Natural killer cell (primary cell): ENCODE results near the gene GALNT9. TPM values are rescaled to one million over a fixed set of nuclear protein-coding genes. Genes with fewer than 3 reads are reported as not detected.

Source experiments
- ATAC-seq, 3 donors: fragments of 150-1000 bp in 2 of 3; fragments of 200-7000 bp in 1 of 3; cut with Tn5 transposase; 1 replicate in 1 of 3; 2 replicates in 2 of 3; pipeline ENCODE4 v1.10.0; 2021; ENCODE audit warnings: mild to moderate bottlenecking in 2 of 3, moderate library complexity in 2 of 3
- DNase-seq, 2 donors: peaks; one replicate each; pipeline versions ENCODE4 v3.0.0 to v3.0.0-alpha.2; 2013 to 2021; ENCODE audit warnings: mixed read lengths in 1 of 2
- H3K27ac ChIP-seq: one replicate; pipeline ENCODE4 v1.5.1; 2013; ENCODE audit warnings: mild to moderate bottlenecking, low read length
- H3K27me3 ChIP-seq: one replicate; pipeline ENCODE4 v1.6.1; 2013; ENCODE audit warnings: low read length; ENCODE audit not compliant: control insufficient read depth, insufficient read depth
- H3K36me3 ChIP-seq: one replicate; pipeline ENCODE4 v1.6.1; 2013; ENCODE audit warnings: low read length; ENCODE audit not compliant: control insufficient read depth, insufficient read depth
- H3K4me1 ChIP-seq: one replicate; pipeline ENCODE4 v1.6.1; 2013; ENCODE audit warnings: low read length; ENCODE audit not compliant: control insufficient read depth, insufficient read depth
- H3K4me3 ChIP-seq: one replicate; pipeline ENCODE4 v1.5.1; 2013; ENCODE audit warnings: low read length
- H3K9me3 ChIP-seq: one replicate; pipeline ENCODE4 v1.6.1; 2013; ENCODE audit warnings: low read length; ENCODE audit not compliant: control insufficient read depth, insufficient read depth
- H3K27ac Mint-ChIP-seq, 2 donors: one replicate each; pipeline ENCODE4 v1.8.0; 2022; ENCODE audit warnings: mild to moderate bottlenecking in 2 of 2, mixed read lengths in 2 of 2, moderate library complexity in 1 of 2
- H3K27me3 Mint-ChIP-seq, 2 donors: one replicate each; pipeline ENCODE4 v1.8.0; 2022; ENCODE audit warnings: low read depth in 2 of 2, mixed read lengths in 2 of 2
- H3K36me3 Mint-ChIP-seq: one replicate; pipeline ENCODE4 v1.8.0; 2022; ENCODE audit warnings: mixed read lengths
- H3K4me1 Mint-ChIP-seq, 2 donors: one replicate each; pipeline ENCODE4 v1.8.0; 2022; ENCODE audit warnings: mixed read lengths in 2 of 2
- H3K4me3 Mint-ChIP-seq: one replicate; pipeline ENCODE4 v1.8.0; 2022; ENCODE audit warnings: mild to moderate bottlenecking, moderate library complexity, mixed read lengths
- H3K9me3 Mint-ChIP-seq, 2 donors: one replicate each; pipeline ENCODE4 v1.8.0; 2022; ENCODE audit warnings: mixed read lengths in 2 of 2
- CTCF ChIP-seq: fragments of 200-600 bp; IDR thresholded peaks from one replicate; pipeline ENCODE4 v1.8.0; 2022; ENCODE audit warnings: antibody characterized with exemption
- WGBS: methylation state at CpG from one replicate; pipeline ENCODE4 v1.1.7; 2013; ENCODE audit warnings: missing lambda C conversion rate; ENCODE audit not compliant: insufficient coverage; 5-methylcytosine and 5-hydroxymethylcytosine counted together
- intact Hi-C: fragments of 100-400 bp; cut with micrococcal nuclease; formaldehyde crosslinking; loops from one replicate; pipeline ENCODE4 v1.14.2; 2022
- total RNA-seq, 4 donors: library from RNA; stranded (reverse); fragments of 120-200 nt in 1 of 4; gene quantifications; one replicate each; pipeline versions ENCODE4 v1.2.3 to v1.2.4, GENCODE V29; 2013 to 2022

The GALNT9 gene
- total RNA-seq, 3 donors from 2014 or later (not counting 1 experiment from before 2014, with no cell fraction given) = not detected

DNA sequence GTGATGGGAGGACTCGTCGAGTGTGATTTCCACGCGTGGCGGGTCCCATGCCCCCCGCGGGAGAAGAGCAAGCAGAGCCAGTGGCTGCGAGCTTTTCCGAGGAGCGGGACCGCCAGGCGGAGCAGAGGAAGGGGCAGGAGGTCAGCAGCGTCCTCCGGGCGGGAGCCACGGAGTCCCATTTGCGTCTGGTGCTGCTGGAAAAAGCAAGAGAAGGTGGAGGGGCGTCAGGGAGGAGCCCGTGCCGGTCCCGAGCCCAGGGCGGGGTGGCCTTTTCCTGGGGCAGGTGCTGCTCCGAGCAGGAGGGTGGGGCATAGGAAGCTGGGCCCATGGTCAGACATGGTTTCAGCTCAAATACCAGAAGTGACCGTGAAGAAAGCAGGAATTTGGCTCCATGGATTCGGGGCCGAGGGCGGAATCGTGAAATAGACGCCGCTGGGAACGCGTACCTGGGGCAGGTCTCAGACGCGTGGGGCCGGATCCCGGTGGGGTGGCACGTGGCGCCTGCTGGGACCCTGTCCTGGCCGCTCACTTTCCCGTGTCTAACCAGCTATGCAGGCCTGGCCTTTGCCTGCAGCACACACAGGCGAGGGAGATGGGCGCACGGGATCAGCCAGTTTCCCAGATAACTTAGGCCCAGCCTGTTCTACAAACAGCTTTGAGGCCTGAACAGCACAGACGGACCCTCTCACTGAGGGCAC, 60.0 kb downstream of the GALNT9 start:
- 88% methylated on average over 44 of the region's 44 CpGs for WGBS
- no peak for ATAC-seq
- TF ChIP-seq CTCF = no peak
- Mint-ChIP-seq H3K4me3 (no peak overlapping the region), H3K27ac (no peak overlapping the region), H3K4me1 (no peaks in the 10 kb centered on the region), H3K9me3 (no peaks in the 10 kb centered on the region), H3K36me3 (no peaks in the 10 kb centered on the region), H3K27me3 (no peaks in the 10 kb centered on the region)
- H3K27me3 ChIP-seq = no peaks in the 10 kb centered on the region
- no peaks in the 10 kb centered on the region for H3K4me1 ChIP-seq
- H3K9me3 ChIP-seq = no peaks in the 10 kb centered on the region
- no peak for DNase-seq
- H3K4me3 ChIP-seq = no peak overlapping the region
- no peak overlapping the region for H3K27ac ChIP-seq
- intact Hi-C loops = no loop called here
- H3K36me3 ChIP-seq = no peaks in the 10 kb centered on the region

DNA sequence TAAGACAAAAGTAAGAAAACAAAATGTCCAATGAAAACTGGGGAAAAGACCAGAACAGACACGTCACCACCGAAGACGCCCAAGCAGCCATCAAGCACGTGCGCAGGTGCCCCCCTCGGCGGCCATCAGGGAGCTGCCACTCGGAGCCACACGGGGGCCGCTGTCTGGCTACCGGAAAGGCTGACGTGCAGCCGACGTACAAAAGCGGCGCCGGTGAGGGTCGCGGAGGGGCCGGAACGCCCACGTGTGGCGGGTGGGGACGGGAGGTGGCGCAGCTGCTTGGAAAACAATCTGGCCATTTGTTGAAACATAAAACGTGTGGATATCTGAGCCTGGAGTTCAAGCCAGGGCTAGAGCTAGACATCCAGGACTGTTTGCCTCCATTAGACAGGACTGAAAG, 60.7 kb downstream of the GALNT9 start:
- H3K4me3 ChIP-seq = no peak overlapping the region
- DNase-seq (no peak), ATAC-seq (no peak)
- H3K4me1 Mint-ChIP-seq = no peaks in the 10 kb centered on the region
- H3K36me3 Mint-ChIP-seq = no peaks in the 10 kb centered on the region
- no peaks in the 10 kb centered on the region for H3K36me3 ChIP-seq
- H3K27ac ChIP-seq = no peak overlapping the region
- H3K27me3 ChIP-seq = no peaks in the 10 kb centered on the region
- TF ChIP-seq CTCF = no peak
- 84% methylated on average over 26 of the region's 26 CpGs for WGBS
- no peaks in the 10 kb centered on the region for H3K27me3 Mint-ChIP-seq
- H3K4me1 ChIP-seq = no peaks in the 10 kb centered on the region
- H3K27ac Mint-ChIP-seq = no peak overlapping the region
- no peaks in the 10 kb centered on the region for H3K9me3 ChIP-seq
- intact Hi-C loops = no loop called here
- no peak overlapping the region for H3K4me3 Mint-ChIP-seq
- H3K9me3 Mint-ChIP-seq = no peaks in the 10 kb centered on the region

GRCh38 chr12:132267873-132268272, 61.5 kb downstream of the GALNT9 start:
- WGBS = 96% methylated on average over 10 of the region's 10 CpGs
- intact Hi-C loops = no loop called here
- H3K27ac Mint-ChIP-seq = no peak overlapping the region

More at GRCh38 chr12:132267873-132268272, 61.5 kb downstream of the GALNT9 start:
- H3K9me3 ChIP-seq = no peaks in the 10 kb centered on the region
- H3K36me3 Mint-ChIP-seq = no peaks in the 10 kb centered on the region
- DNase-seq = no peak
- no peaks in the 10 kb centered on the region for H3K36me3 ChIP-seq
- no peaks in the 10 kb centered on the region for H3K4me1 Mint-ChIP-seq
- H3K27me3 Mint-ChIP-seq = no peaks in the 10 kb centered on the region
- no peak for TF ChIP-seq CTCF
- no peaks in the 10 kb centered on the region for H3K9me3 Mint-ChIP-seq
- ATAC-seq = peak in 1 of 3 donors; percentile 11
- no peaks in the 10 kb centered on the region for H3K27me3 ChIP-seq
- H3K4me1 ChIP-seq = no peaks in the 10 kb centered on the region
- no peak overlapping the region for H3K4me3 Mint-ChIP-seq
- H3K27ac ChIP-seq = no peak overlapping the region
- no peak overlapping the region for H3K4me3 ChIP-seq
